ENCODE results near the gene CENPX.

The CENPX gene

GRCh38 chr17:82009413-82009812 is 13.3 kb downstream of the CENPX start:
- DNase-seq, result no peak

GRCh38 chr17:82008941-82009405 is 13.7 kb downstream of the CENPX start:
- no peak for DNase-seq

GRCh38 chr17:82008258-82008940 is 14.3 kb downstream of the CENPX start:
- no peak for DNase-seq

- DNase-seq, result no peak
These were observed 15.0 kb downstream of the CENPX start for GRCh38 chr17:82007495-82008257.

GRCh38 chr17:82007228-82007494 is 15.5 kb downstream of the CENPX start:
- DNase-seq, result no peak

- no peak for DNase-seq
These were observed 16.0 kb downstream of the CENPX start for GRCh38 chr17:82006468-82007227.

- DNase-seq, result no peak
These were observed 16.9 kb downstream of the CENPX start for GRCh38 chr17:82005701-82006348.

GRCh38 chr17:82004517-82005455 is 17.9 kb downstream of the CENPX start:
- no peak for DNase-seq

GRCh38 chr17:82003411-82004381 is 19.0 kb downstream of the CENPX start:
- DNase-seq, result no peak

- no peak for DNase-seq
These were observed 21.1 kb downstream of the CENPX start for GRCh38 chr17:82001571-82002056.

- DNase-seq, result no peak
These were observed 21.7 kb downstream of the CENPX start for GRCh38 chr17:82000803-82001570.

GRCh38 chr17:81999976-82000802 is 22.5 kb downstream of the CENPX start:
- DNase-seq, result no peak

- DNase-seq, result no peak
These were observed 23.1 kb downstream of the CENPX start for GRCh38 chr17:81999587-81999975.

- no peak for DNase-seq
These were observed 23.8 kb downstream of the CENPX start for GRCh38 chr17:81998691-81999438.

GRCh38 chr17:81998212-81998611 is 24.5 kb downstream of the CENPX start:
- no peak for DNase-seq

- no peak for DNase-seq
These were observed 25.8 kb downstream of the CENPX start for GRCh38 chr17:81996757-81997441.

GRCh38 chr17:81996232-81996756 is 26.4 kb downstream of the CENPX start:
- DNase-seq, result no peak
